ENCODE measurements around the gene SLC12A9.
A peak's percentile ranks its signal among the peaks of the same experiment; 100 is the strongest.
"Not testable (repeated sequence)": the region's sequence is repeated elsewhere in the genome, so short reads cannot be mapped to it uniquely, and the experiment has no call there.

Gene SLC12A9

GRCh38 chr7:100840470-100841100 is 11.9 kb upstream of the SLC12A9 start:
- no peaks in the 10 kb centered on the region for H3K79me2 ChIP-seq (ENCODE audit: control insufficient read depth, low read length)
- H3K9me2 ChIP-seq (replicated peaks; ENCODE audit: control insufficient read depth, low read length): no peaks in the 10 kb centered on the region
- no peaks in the 10 kb centered on the region for H3K36me3 ChIP-seq (ENCODE audit: control insufficient read depth, low read length)
- H3F3A ChIP-seq (ENCODE audit: control insufficient read depth, insufficient read depth): 0 out of 2 replicates have a peak, but pooled peaks cover 1% of the 10 kb centered on the region
- no peaks in the 10 kb centered on the region for H4K20me1 ChIP-seq (ENCODE audit: control insufficient read depth, insufficient read depth, low read depth, low read length)
- peaks cover 9% of the 10 kb centered on the region for H3K4me1 ChIP-seq (ENCODE audit: control insufficient read depth, low read length)
- H3K27me3 ChIP-seq (ENCODE audit: control insufficient read depth, low read length): no peaks in the 10 kb centered on the region
- no peak overlapping the region for H3K27ac ChIP-seq (ENCODE audit: low read depth, low read length)
- no peak overlapping the region for H3K4me2 ChIP-seq (ENCODE audit: low read length)
- H3K9me3 ChIP-seq (ENCODE audit: control insufficient read depth, insufficient read depth, low read length): no peaks in the 10 kb centered on the region
- no peak for TF ChIP-seq CTCF (IDR thresholded peaks at IDR 0.05; ENCODE audit: low read depth, low read length, poor library complexity, severe bottlenecking)
- TF ChIP-seq EZH2phosphoT487 (IDR thresholded peaks at IDR 0.05; ENCODE audit: borderline replicate concordance, low read length): no peak
- no peak overlapping the region for H3K4me3 ChIP-seq (ENCODE audit: low read length)

GRCh38 chr7:100847360-100847759 is 5.2 kb upstream of the SLC12A9 start:
- Histone ChIP-seq H4K20me1 (ENCODE audit: control insufficient read depth, insufficient read depth, low read depth, low read length) (no peaks in the 10 kb centered on the region), H3K4me2 (ENCODE audit: low read length) (no peak overlapping the region), H3K27me3 (ENCODE audit: control insufficient read depth, low read length) (no peaks in the 10 kb centered on the region), H3K9me2 (replicated peaks; ENCODE audit: control insufficient read depth, low read length) (no peaks in the 10 kb centered on the region), H3K79me2 (ENCODE audit: control insufficient read depth, low read length) (no peaks in the 10 kb centered on the region; the same call in 1 of the 2 replicates), H3K9me3 (ENCODE audit: control insufficient read depth, insufficient read depth, low read length) (no peaks in the 10 kb centered on the region), H3K27ac (ENCODE audit: low read depth, low read length) (no peak overlapping the region), H3K4me3 (ENCODE audit: low read length) (no peak overlapping the region), H3F3A (ENCODE audit: control insufficient read depth, insufficient read depth) (peaks cover 5% of the 10 kb centered on the region; the same call in 1 of the 2 replicates), H3K36me3 (ENCODE audit: control insufficient read depth, low read length) (no peaks in the 10 kb centered on the region), H3K4me1 (ENCODE audit: control insufficient read depth, low read length) (peaks cover 10% of the 10 kb centered on the region)
- no peak for TF ChIP-seq CTCF (IDR thresholded peaks at IDR 0.05; ENCODE audit: low read depth, low read length, poor library complexity, severe bottlenecking)
- no peak for TF ChIP-seq EZH2phosphoT487 (IDR thresholded peaks at IDR 0.05; ENCODE audit: borderline replicate concordance, low read length)

- Histone ChIP-seq H4K20me1 (ENCODE audit: control insufficient read depth, insufficient read depth, low read depth, low read length) (0 out of 2 replicates have a peak, but pooled peaks cover 6% of the 10 kb centered on the region), H3K9me3 (ENCODE audit: control insufficient read depth, insufficient read depth, low read length) (no peaks in the 10 kb centered on the region), H3K9me2 (replicated peaks; ENCODE audit: control insufficient read depth, low read length) (no peaks in the 10 kb centered on the region), H3F3A (ENCODE audit: control insufficient read depth, insufficient read depth) (peaks cover 7% of the 10 kb centered on the region; the same call in 1 of the 2 replicates), H3K27ac (ENCODE audit: low read depth, low read length) (no peak overlapping the region), H3K79me2 (ENCODE audit: control insufficient read depth, low read length) (peaks cover 25% of the 10 kb centered on the region), H3K4me2 (ENCODE audit: low read length) (peak overlapping the region; percentile 97), H3K4me1 (ENCODE audit: control insufficient read depth, low read length) (peaks cover 22% of the 10 kb centered on the region), H3K36me3 (ENCODE audit: control insufficient read depth, low read length) (peaks cover 6% of the 10 kb centered on the region; the same call in 1 of the 2 replicates), H3K4me3 (ENCODE audit: low read length) (no peak overlapping the region), H3K27me3 (ENCODE audit: control insufficient read depth, low read length) (no peaks in the 10 kb centered on the region)
- TF ChIP-seq EZH2phosphoT487 (IDR thresholded peaks at IDR 0.05; ENCODE audit: borderline replicate concordance, low read length) (no peak), CTCF (IDR thresholded peaks at IDR 0.05; ENCODE audit: low read depth, low read length, poor library complexity, severe bottlenecking) (no peak)
Observed at GRCh38 chr7:100854146-100854895, 1.8 kb downstream of the SLC12A9 start.

GRCh38 chr7:100854899-100855298 is 2.4 kb downstream of the SLC12A9 start:
- H3K27ac ChIP-seq (ENCODE audit: low read depth, low read length); H3K36me3 ChIP-seq (ENCODE audit: control insufficient read depth, low read length); H3F3A ChIP-seq (ENCODE audit: control insufficient read depth, insufficient read depth); H3K4me3 ChIP-seq (ENCODE audit: low read length); H3K9me2 ChIP-seq (replicated peaks; ENCODE audit: control insufficient read depth, low read length); H4K20me1 ChIP-seq (ENCODE audit: control insufficient read depth, insufficient read depth, low read depth, low read length); H3K9me3 ChIP-seq (ENCODE audit: control insufficient read depth, insufficient read depth, low read length); H3K27me3 ChIP-seq (ENCODE audit: control insufficient read depth, low read length); H3K4me2 ChIP-seq (ENCODE audit: low read length): not testable (repeated sequence)
- Histone ChIP-seq H3K79me2 (ENCODE audit: control insufficient read depth, low read length) (peaks cover 25% of the 10 kb centered on the region), H3K4me1 (ENCODE audit: control insufficient read depth, low read length) (peaks cover 22% of the 10 kb centered on the region)
